Subcutaneous abdominal adipose tissue (tissue), 5 donors: Measurements from ENCODE around the gene HOXA3.
A peak's percentile ranks its signal among the peaks of the same experiment; 100 is the strongest.

Experiments used
- H3K27ac ChIP-seq: one replicate; pipeline ENCODE4 v1.7.0; 2013; ENCODE audit warnings: low read depth, mild to moderate bottlenecking, inconsistent platforms, low read length, moderate library complexity
- H3K27me3 ChIP-seq, 5 donors: one replicate each; pipeline ENCODE4 v1.7.0; 2013; ENCODE audit warnings: low read length in 5 of 5, inconsistent platforms in 1 of 5; ENCODE audit not compliant: control insufficient read depth in 5 of 5, insufficient read depth in 4 of 5
- H3K36me3 ChIP-seq, 5 donors: one replicate each; pipeline ENCODE4 v1.7.0; 2013; ENCODE audit warnings: low read length in 5 of 5; ENCODE audit not compliant: control insufficient read depth in 5 of 5, insufficient read depth in 5 of 5
- H3K4me1 ChIP-seq, 5 donors: one replicate each; pipeline ENCODE4 v1.7.0; 2013; ENCODE audit warnings: low read length in 5 of 5, mild to moderate bottlenecking in 3 of 5, moderate library complexity in 1 of 5; ENCODE audit not compliant: control insufficient read depth in 5 of 5, insufficient read depth in 5 of 5
- H3K4me3 ChIP-seq, 5 donors: one replicate each; pipeline ENCODE4 v1.7.0; 2013; ENCODE audit warnings: low read length in 5 of 5, low read depth in 1 of 5
- H3K9ac ChIP-seq, 5 donors: one replicate each; pipeline ENCODE4 v1.7.0; 2013; ENCODE audit warnings: low read length in 5 of 5, mild to moderate bottlenecking in 4 of 5, moderate library complexity in 3 of 5
- H3K9me3 ChIP-seq, 5 donors: one replicate each; pipeline ENCODE4 v1.7.0; 2013; ENCODE audit warnings: low read length in 5 of 5; ENCODE audit not compliant: control insufficient read depth in 5 of 5
- donor health status: healthy.
- donor health status: healthy.
- donor health status: healthy.
- donor health status: healthy.
- donor health status: healthy.

The HOXA3 gene

DNA sequence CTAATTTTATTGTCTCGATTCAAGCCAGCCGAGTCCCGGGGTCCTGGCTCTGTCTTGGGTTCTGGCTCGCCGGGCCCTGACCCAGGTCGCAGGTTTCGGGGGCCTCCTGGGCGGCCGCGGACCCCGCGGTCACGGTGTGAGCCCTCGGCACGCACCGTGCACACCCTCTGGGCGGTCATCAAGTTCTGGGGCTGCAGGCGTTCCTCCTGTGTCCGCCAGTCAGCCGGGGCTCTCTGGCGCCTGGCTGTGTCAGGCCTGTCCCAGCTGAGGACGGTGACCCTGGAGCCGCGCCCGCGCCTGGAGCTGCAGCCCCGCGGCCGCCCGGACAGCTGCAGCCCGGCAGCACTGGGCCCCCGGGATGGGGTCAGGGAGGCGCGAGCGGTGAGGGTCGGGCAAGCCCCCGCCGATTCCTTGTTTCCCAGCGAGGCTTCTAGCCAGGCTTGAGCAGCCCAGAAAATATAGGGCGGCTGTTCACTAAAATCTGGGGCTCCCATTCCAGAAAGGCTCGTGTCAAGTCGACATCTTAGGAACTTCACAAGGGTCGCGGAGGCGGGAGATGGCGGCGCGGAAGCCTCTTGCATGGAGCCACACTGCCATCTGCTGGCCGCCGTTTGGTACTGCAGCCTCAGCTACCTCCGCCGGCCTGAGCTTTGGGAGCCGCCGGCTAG lies 8.3 kb upstream of the HOXA3 start:
- Histone ChIP-seq H3K9me3 (no peaks in the 10 kb centered on the region), H3K27ac (peak overlapping the region; percentile 69), H3K9ac (peak overlapping the region in 4 of 5 donors; percentile 37 to 76 (median 58)), H3K4me1 (peaks cover 0 to 70% (median 62%) of the 10 kb centered on the region in 5 donors), H3K4me3 (peak overlapping the region; percentile 59 to 86 (median 79)), H3K27me3 (peaks cover 0 to 8% (median 0%) of the 10 kb centered on the region in 5 donors), H3K36me3 (no peaks in the 10 kb centered on the region)

DNA sequence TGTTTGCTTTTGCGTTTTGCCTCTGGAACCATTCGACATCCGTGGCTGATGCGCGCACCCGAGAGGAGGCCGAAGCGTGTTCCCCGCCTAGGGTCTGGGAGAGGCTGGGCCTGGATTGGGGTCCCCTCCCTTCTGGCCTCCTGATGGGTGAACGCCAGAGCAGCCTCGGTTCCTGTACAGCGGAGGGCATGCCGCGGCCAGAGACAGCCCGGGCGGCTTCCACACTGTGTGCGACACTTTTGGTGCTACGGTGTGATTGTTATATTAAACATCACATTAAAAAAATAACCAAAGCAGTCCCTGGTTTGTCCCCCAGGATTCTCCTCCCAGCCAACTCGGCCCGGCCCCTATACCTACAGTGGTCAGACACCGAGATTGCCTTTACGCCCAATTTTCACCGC lies 7.8 kb upstream of the HOXA3 start:
- peak overlapping the region; percentile 44 to 86 (median 79) for H3K4me3 ChIP-seq
- no peaks in the 10 kb centered on the region for H3K36me3 ChIP-seq
- peaks cover 0 to 70% (median 63%) of the 10 kb centered on the region in 5 donors for H3K4me1 ChIP-seq
- peak overlapping the region; percentile 69 for H3K27ac ChIP-seq
- H3K9ac ChIP-seq = peak overlapping the region in 4 of 5 donors; percentile 37 to 72 (median 58)
- peaks cover 0 to 13% (median 0%) of the 10 kb centered on the region in 5 donors for H3K27me3 ChIP-seq
- no peaks in the 10 kb centered on the region for H3K9me3 ChIP-seq

DNA sequence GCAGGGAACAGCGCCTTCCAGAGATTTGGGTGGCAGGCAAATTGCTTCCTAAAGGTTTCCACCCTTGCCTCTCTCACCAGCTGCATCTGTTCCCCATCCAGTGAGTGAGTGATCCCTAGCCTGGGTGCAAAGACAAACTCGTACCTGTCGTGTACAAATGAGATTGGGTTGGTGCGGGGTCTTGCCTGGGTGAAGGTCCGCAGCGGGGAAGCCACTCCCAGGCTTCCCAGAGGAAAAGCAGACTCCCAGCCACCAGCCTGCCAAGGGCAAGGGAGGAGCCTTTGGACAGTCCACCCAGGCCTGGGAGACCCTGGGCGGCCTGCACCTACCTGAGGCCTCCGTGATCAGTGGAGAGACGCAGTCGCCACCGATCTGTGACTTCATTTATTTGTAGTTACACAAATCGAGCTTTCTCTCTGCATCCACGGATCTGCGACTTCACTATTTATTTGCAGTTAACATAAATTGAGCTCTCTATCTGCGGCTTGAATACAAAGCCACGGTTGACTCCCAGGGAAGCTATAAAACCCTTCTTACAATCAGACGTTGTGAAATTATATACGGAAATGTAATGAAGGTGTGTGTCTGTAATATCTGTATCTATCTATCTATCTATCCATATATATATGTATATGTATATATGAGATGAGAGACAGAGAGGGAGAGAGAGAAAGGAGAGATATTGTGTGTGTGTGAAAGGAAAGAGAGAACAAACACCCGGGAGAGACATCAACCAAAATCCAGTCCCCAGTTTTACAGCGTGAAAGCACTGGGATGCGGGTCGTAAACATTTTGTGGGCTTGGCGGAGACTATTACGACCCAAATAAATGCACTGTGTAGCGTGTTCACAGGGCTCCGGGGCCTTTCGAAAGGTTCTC lies 7.1 kb upstream of the HOXA3 start:
- no peak overlapping the region for H3K27ac ChIP-seq
- peaks cover 0 to 68% (median 61%) of the 10 kb centered on the region in 5 donors for H3K4me1 ChIP-seq
- H3K27me3 ChIP-seq = peaks cover 0 to 13% (median 0%) of the 10 kb centered on the region in 5 donors
- H3K9ac ChIP-seq = peak overlapping the region in 2 of 5 donors; percentile 53 to 72
- H3K36me3 ChIP-seq = no peaks in the 10 kb centered on the region
- peak overlapping the region in 4 of 5 donors; percentile 74 to 86 (median 80) for H3K4me3 ChIP-seq
- no peaks in the 10 kb centered on the region for H3K9me3 ChIP-seq

DNA sequence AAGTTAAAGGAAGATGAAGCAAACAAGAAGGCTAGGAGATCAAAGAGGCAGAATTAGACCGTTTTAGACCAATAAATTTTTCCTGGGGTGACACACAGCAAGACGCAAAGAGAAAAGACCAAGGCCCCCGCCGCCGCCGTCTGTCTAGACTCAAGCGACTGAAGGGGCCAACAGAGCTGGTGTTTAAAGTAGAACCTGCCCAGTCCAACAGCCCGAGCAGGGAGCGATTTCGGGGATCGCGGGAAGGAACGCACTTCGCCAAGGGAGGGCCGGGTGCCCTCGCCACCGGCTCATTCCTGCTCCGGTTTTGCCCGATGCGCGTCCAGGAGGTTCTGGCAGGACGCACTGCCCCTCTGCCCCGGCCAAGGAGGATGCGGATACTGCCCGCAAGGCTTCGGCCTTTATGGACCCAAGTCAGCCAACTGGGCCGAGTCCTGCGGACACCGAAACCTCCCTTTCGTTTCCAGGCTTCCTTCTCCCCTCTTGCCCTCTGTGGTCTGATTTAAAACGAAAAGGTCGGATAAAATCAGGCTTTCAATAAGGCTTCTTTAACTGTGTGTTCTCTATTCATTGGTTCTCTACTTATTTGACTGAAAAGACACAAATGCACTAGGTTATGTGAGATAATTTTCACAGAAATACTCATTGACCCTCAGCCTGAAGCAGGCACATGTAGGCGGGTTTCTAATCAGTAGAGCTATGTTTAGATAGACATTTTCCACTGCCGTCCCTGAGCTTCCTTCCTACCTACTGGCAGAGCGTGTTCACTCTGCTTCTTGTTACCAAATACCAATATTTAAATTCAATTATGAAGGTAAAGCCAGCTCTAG lies 6.3 kb upstream of the HOXA3 start:
- H3K27me3 ChIP-seq = peaks cover 0 to 13% (median 0%) of the 10 kb centered on the region in 5 donors
- no peak overlapping the region for H3K4me3 ChIP-seq
- H3K9me3 ChIP-seq = no peaks in the 10 kb centered on the region
- H3K36me3 ChIP-seq = no peaks in the 10 kb centered on the region
- no peak overlapping the region for H3K9ac ChIP-seq
- H3K4me1 ChIP-seq = peaks cover 0 to 66% (median 60%) of the 10 kb centered on the region in 5 donors
- H3K27ac ChIP-seq = no peak overlapping the region

DNA sequence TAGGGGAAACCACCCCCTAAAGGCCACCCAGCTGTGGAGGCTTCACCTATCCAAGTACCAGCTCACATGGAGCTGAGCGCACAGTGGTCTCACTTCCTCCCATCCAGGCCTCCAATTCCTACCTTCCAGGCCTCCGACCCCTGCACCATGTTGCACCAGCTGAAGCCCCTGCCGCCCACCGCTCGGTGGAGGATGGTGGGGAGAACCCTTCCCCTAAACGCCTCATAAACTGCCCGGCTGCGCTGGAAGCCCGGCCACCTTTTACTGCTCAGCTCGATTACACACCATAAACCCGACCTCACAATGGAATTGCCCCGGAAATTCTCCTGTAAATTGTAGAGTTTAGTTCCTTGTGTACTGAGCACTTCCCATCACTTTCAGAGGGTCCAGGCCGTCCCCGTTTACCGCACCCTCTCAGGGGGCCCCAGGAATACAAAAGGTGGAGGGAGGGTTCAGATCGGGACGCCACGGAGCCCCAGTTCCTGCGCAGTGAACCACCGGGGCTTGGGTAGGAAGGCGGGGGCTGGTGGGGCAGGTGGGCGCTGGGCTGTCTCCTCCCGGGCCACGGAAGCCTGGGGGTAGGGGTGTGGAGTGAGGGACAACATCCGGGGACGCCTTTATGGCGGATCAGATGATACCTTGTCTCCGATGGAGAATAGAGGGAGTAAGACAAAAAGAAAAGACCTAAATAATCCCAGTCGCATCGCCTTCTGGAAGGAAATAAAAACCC lies 5.5 kb upstream of the HOXA3 start:
- Histone ChIP-seq H3K27me3 (peaks cover 0 to 21% (median 0%) of the 10 kb centered on the region in 5 donors), H3K36me3 (no peaks in the 10 kb centered on the region), H3K27ac (no peak overlapping the region), H3K9ac (no peak overlapping the region), H3K9me3 (no peaks in the 10 kb centered on the region), H3K4me1 (peaks cover 2 to 66% (median 56%) of the 10 kb centered on the region in 5 donors), H3K4me3 (no peak overlapping the region)

DNA sequence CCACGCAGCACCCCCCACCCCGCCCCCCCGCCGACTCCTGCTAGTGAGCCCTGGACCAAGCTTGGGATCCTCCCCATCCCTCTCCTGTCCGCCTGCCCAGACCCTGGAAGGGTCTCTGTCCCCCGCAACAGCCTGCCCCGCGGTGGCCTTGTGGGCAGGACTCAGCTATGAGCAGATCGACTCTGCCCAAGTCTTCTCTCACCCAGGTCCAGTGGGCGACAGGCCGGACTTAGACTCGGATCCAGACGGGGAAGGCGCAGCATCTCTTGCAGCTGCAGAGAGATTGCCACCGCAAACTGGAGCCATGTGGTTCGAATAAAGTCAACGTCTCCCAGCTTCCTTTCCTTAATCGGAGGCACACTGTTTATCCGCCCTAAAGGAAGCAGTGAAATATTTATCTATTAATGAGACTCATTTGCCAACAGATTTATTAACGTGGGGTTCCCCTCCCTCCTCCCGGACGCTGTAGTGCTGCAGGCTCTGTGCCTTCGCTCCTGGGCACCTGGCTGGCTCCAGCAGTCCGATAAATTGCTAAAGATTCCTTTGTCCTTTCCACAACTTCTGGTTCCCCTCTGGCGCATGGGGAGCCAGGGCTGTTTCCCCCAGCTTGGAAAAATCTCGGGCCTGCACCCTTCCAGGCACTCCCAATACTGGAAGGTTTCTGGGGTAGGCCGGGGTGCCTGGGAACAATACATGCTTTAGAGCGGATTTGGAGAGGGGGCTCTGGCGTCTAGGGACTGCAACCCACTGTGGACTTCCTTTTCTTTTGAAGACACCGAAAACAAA lies 4.7 kb upstream of the HOXA3 start:
- Histone ChIP-seq H3K36me3 (no peaks in the 10 kb centered on the region), H3K9me3 (no peaks in the 10 kb centered on the region), H3K27me3 (peaks cover 0 to 21% (median 0%) of the 10 kb centered on the region in 5 donors), H3K4me3 (peak overlapping the region; percentile 45 to 92 (median 82)), H3K27ac (no peak overlapping the region), H3K4me1 (peaks cover 2 to 64% (median 61%) of the 10 kb centered on the region in 5 donors), H3K9ac (peak overlapping the region in 3 of 5 donors; percentile 21 to 41 (median 27))

DNA sequence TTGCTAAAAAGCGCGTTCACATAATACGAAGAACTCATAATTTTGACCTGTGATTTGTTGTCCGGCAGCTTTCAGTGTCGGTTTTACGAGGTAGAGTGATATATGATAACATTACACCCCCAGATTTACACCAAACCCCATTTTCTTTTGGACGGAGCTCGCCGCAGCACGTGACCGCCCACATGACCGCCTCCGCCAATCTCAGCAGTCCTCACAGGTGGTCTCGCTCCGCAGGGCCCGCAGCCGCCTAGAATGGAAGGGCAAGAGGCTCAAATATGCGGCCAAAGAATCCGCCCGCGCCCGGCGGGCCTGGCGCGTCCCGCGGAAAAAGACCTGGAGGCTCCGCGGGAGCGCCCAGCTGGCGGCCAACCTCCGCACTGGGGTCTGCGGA lies 4.1 kb upstream of the HOXA3 start, which contains the start of gene HOXA7:
Gene HOXA7, minus strand, starts transcription at position 168 of the 391 bp plus-strand sequence. Its CDS starts 130 bp downstream, at position 38.
- H3K27me3 ChIP-seq = peaks cover 0 to 25% (median 0%) of the 10 kb centered on the region in 5 donors
- H3K27ac ChIP-seq = peak within 1 kb of the TSS; percentile 95
- H3K9me3 ChIP-seq = no peaks in the 10 kb centered on the region
- H3K4me1 ChIP-seq = peaks cover 3 to 65% (median 61%) of the 10 kb centered on the region in 5 donors
- H3K9ac ChIP-seq = peak within 1 kb of the TSS; percentile 26 to 77 (median 62)
- H3K4me3 ChIP-seq = peak within 1 kb of the TSS; percentile 75 to 92 (median 82)
- H3K36me3 ChIP-seq = no peaks in the 10 kb centered on the region

DNA sequence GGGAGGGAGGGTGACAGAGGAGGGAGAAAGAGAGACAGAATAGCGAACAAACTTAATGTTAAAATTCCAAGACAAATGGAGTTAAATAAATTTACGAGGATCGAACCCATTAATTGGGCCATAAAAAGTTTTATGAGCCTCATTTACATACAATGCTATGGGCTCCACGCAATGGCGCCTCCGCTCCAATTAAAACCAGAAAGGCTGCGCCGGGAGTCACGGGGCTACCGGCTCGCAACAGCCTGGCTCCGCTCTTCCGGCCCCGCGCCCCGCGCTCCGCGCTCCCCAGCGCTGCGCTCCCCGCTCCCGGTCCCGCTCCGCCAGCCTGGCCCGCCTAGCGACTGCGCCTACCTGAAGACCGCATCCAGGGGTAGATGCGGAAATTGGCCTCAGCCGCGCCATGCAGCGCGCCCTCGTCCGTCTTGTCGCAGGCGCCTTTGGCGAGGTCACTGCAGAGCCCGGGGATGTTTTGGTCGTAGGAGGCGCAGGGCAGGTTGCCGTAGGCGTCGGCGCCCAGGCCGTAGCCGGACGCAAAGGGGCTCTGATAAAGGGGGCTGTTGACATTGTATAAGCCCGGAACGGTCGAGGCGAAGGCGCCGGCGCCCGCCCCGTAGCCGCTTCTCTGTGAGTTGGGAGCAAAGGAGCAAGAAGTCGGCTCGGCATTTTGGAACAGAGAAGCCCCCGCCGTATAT lies 3.6 kb upstream of the HOXA3 start:
- peaks cover 4 to 67% (median 63%) of the 10 kb centered on the region in 5 donors for H3K4me1 ChIP-seq
- no peaks in the 10 kb centered on the region for H3K36me3 ChIP-seq
- H3K4me3 ChIP-seq = peak overlapping the region; percentile 75 to 92 (median 82)
- H3K27ac ChIP-seq = peak overlapping the region; percentile 95
- peak overlapping the region; percentile 23 to 77 (median 62) for H3K9ac ChIP-seq
- H3K9me3 ChIP-seq = no peaks in the 10 kb centered on the region
- H3K27me3 ChIP-seq = peaks cover 0 to 27% (median 0%) of the 10 kb centered on the region in 5 donors
